Neural progenitor cell (in vitro differentiated cells): ENCODE results near the gene GNB1. TPM values are rescaled to one million over a fixed set of nuclear protein-coding genes. Genes with fewer than 3 reads are reported as not detected.

Source experiments
- DNase-seq: peaks from one replicate; pipeline ENCODE4 v3.0.0-alpha.2; 2016; ENCODE audit warnings: low spot score
- H2AFZ ChIP-seq: fragments of 200-600 bp; sonication (generic); replicated peaks from 2 replicates; pipeline ENCODE4 v1.6.1; 2016; ENCODE audit warnings: antibody characterized with exemption
- H3F3A ChIP-seq: fragments of 200-600 bp; sonication (generic); 2 replicates; pipeline ENCODE4 v1.6.1; 2016; ENCODE audit warnings: antibody characterized with exemption, low read depth
- H3K27ac ChIP-seq: fragments of 200-600 bp; sonication (generic); 2 replicates; pipeline ENCODE4 v1.5.1; 2016; ENCODE audit warnings: mild to moderate bottlenecking
- H3K27me3 ChIP-seq: fragments of 200-600 bp; sonication (generic); 2 replicates; pipeline ENCODE4 v1.6.1; 2016; ENCODE audit warnings: mild to moderate bottlenecking, moderate library complexity
- H3K36me3 ChIP-seq: fragments of 200-600 bp; sonication (generic); 2 replicates; pipeline ENCODE4 v1.5.1; 2016
- H3K4me1 ChIP-seq: fragments of 200-600 bp; sonication (generic); 2 replicates; pipeline ENCODE4 v1.6.1; 2016; ENCODE audit warnings: mixed run types
- H3K4me2 ChIP-seq: fragments of 200-600 bp; sonication (generic); 2 replicates; pipeline ENCODE4 v1.6.1; 2016
- H3K4me3 ChIP-seq: fragments of 200-600 bp; sonication (generic); 2 replicates; pipeline ENCODE4 v1.5.1; 2016
- H3K79me2 ChIP-seq: fragments of 200-600 bp; sonication (generic); 2 replicates; pipeline ENCODE4 v1.6.1; 2016; ENCODE audit warnings: low read depth
- H3K9ac ChIP-seq: fragments of 200-600 bp; sonication (generic); 2 replicates; pipeline ENCODE4 v1.6.1; 2016
- H3K9me3 ChIP-seq: fragments of 200-600 bp; sonication (generic); 2 replicates; pipeline ENCODE4 v1.5.1; 2016; ENCODE audit warnings: low read depth
- H4K20me1 ChIP-seq: fragments of 200-600 bp; sonication (generic); 2 replicates; pipeline ENCODE4 v1.6.1; 2016; ENCODE audit warnings: low read depth
- H3K27ac Mint-ChIP-seq: 3 replicates; pipeline ENCODE4 v1.8.0; 2021; ENCODE audit warnings: mixed read lengths
- H3K27me3 Mint-ChIP-seq: 2 replicates; pipeline ENCODE4 v1.8.0; 2022; ENCODE audit warnings: low read depth, mild to moderate bottlenecking, inconsistent platforms, moderate library complexity, mixed read lengths; ENCODE audit not compliant: insufficient read depth
- H3K36me3 Mint-ChIP-seq: 3 replicates; pipeline ENCODE4 v1.8.0; 2021; ENCODE audit warnings: mixed read lengths
- H3K4me1 Mint-ChIP-seq: 3 replicates; pipeline ENCODE4 v1.8.0; 2021; ENCODE audit warnings: mixed read lengths
- H3K4me3 Mint-ChIP-seq: 3 replicates; pipeline ENCODE4 v1.8.0; 2021; ENCODE audit warnings: mild to moderate bottlenecking, moderate library complexity, mixed read lengths
- H3K9me3 Mint-ChIP-seq: 3 replicates; pipeline ENCODE4 v1.8.0; 2020; ENCODE audit warnings: mixed read lengths
- EZH2 ChIP-seq: fragments of 200-600 bp; sonication (generic); IDR thresholded peaks from 2 replicates; pipeline ENCODE4 v1.6.1; 2017; ENCODE audit warnings: antibody characterized with exemption, mild to moderate bottlenecking, moderate library complexity
- EZH2phosphoT487 ChIP-seq: fragments of 200-600 bp; sonication (generic); IDR thresholded peaks from 2 replicates; pipeline ENCODE4 v1.6.1; 2017; ENCODE audit warnings: antibody characterized with exemption
- total RNA-seq: library from RNA; depleted of rRNA; stranded (reverse); fragments of >200 nt; gene quantifications from 2 replicates; pipeline ENCODE4 v1.2.3, GENCODE V29; 2015; ENCODE audit warnings: low replicate concordance
- TF ChIP-seq, protein P1 (sequence below): fragments of 200-600 bp; sonication (generic); IDR thresholded peaks from 2 replicates; pipeline ENCODE4 v1.5.1; 2017; ENCODE audit warnings: antibody characterized with exemption, mild to moderate bottlenecking

The GNB1 gene
- total RNA-seq, 1 donor from 2014 or later: 175 TPM

GRCh38 chr1:1758692-1759455 is 132.0 kb downstream of the GNB1 start:
- H3K27ac Mint-ChIP-seq: no peak overlapping the region
- Histone ChIP-seq H3K9me3 (no peaks in the 10 kb centered on the region), H3K4me1 (no peaks in the 10 kb centered on the region), H3K36me3 (no peaks in the 10 kb centered on the region), H3K9ac (no peak overlapping the region), H3K4me2 (no peak overlapping the region), H3K4me3 (no peak overlapping the region), H4K20me1 (peaks cover 12% of the 10 kb centered on the region), H3K27me3 (no peaks in the 10 kb centered on the region), H3K27ac (no peak overlapping the region), H3K79me2 (peaks cover 3% of the 10 kb centered on the region), H2AFZ (no peak overlapping the region), H3F3A (no peaks in the 10 kb centered on the region)
- TF ChIP-seq EZH2: no peak
- TF ChIP-seq EZH2phosphoT487: no peak
- TF ChIP-seq, protein P1, sequence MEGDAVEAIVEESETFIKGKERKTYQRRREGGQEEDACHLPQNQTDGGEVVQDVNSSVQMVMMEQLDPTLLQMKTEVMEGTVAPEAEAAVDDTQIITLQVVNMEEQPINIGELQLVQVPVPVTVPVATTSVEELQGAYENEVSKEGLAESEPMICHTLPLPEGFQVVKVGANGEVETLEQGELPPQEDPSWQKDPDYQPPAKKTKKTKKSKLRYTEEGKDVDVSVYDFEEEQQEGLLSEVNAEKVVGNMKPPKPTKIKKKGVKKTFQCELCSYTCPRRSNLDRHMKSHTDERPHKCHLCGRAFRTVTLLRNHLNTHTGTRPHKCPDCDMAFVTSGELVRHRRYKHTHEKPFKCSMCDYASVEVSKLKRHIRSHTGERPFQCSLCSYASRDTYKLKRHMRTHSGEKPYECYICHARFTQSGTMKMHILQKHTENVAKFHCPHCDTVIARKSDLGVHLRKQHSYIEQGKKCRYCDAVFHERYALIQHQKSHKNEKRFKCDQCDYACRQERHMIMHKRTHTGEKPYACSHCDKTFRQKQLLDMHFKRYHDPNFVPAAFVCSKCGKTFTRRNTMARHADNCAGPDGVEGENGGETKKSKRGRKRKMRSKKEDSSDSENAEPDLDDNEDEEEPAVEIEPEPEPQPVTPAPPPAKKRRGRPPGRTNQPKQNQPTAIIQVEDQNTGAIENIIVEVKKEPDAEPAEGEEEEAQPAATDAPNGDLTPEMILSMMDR: no peak
- H3K4me1 Mint-ChIP-seq: peaks cover 2% of the 10 kb centered on the region
- peaks cover 2% of the 10 kb centered on the region for H3K27me3 Mint-ChIP-seq
- no peak for DNase-seq
- no peak overlapping the region for H3K4me3 Mint-ChIP-seq
- H3K9me3 Mint-ChIP-seq: no peaks in the 10 kb centered on the region
- H3K36me3 Mint-ChIP-seq: peaks cover 16% of the 10 kb centered on the region

DNA sequence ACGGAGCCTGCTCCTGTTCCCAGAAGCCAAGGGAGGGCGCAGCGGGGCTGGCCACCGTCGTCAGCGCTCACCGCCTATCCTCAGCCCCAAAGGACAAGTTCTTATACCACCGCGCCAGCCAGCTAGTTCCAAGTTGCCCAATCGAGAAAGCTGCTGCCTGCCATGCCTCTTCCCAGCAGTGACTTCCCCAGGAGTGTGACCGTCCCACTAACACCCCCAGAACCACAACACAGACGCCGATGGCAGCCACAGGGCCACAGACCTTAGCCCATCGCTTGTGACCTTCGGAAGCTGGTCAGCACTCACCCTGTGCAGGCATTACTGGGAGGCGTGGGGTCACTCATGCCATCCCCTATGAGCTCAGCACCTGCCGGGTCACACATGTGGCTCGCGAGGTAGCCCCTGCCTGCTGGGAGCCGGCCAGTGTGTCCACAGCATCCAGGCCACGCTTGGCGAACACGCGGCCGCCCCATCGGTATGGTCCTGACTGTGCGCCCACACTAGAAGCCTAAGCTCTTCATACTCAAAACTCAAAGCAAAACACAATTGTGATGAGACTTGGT is 132.7 kb downstream of the GNB1 start:
- Histone ChIP-seq H3K9me3 (no peaks in the 10 kb centered on the region), H3K79me2 (no peaks in the 10 kb centered on the region), H2AFZ (no peak overlapping the region), H4K20me1 (peaks cover 12% of the 10 kb centered on the region), H3K27ac (no peak overlapping the region), H3F3A (no peaks in the 10 kb centered on the region), H3K36me3 (no peaks in the 10 kb centered on the region), H3K4me3 (no peak overlapping the region), H3K9ac (no peak overlapping the region), H3K4me2 (no peak overlapping the region), H3K27me3 (no peaks in the 10 kb centered on the region), H3K4me1 (no peaks in the 10 kb centered on the region)
- no peak overlapping the region for H3K4me3 Mint-ChIP-seq
- H3K27ac Mint-ChIP-seq: peak overlapping the region; percentile 76
- peaks cover 2% of the 10 kb centered on the region for H3K27me3 Mint-ChIP-seq
- DNase-seq: no peak
- TF ChIP-seq, protein P1: no peak
- TF ChIP-seq EZH2: no peak
- TF ChIP-seq EZH2phosphoT487: no peak
- H3K4me1 Mint-ChIP-seq: peaks cover 2% of the 10 kb centered on the region
- no peaks in the 10 kb centered on the region for H3K9me3 Mint-ChIP-seq
- H3K36me3 Mint-ChIP-seq: peaks cover 16% of the 10 kb centered on the region

- peaks cover 16% of the 10 kb centered on the region for H3K36me3 Mint-ChIP-seq
- H3K27ac Mint-ChIP-seq: peak overlapping the region; percentile 42
- H3K27me3 Mint-ChIP-seq: peaks cover 4% of the 10 kb centered on the region
- H3K9ac ChIP-seq: no peak overlapping the region
- H2AFZ ChIP-seq: no peak overlapping the region
- H3K27ac ChIP-seq: no peak overlapping the region
- no peaks in the 10 kb centered on the region for H3K9me3 Mint-ChIP-seq
- TF ChIP-seq, protein P1: no peak
- no peak for TF ChIP-seq EZH2
- TF ChIP-seq EZH2phosphoT487: no peak
- H3K4me1 ChIP-seq: no peaks in the 10 kb centered on the region
- no peak overlapping the region for H3K4me3 Mint-ChIP-seq
- H3K4me1 Mint-ChIP-seq: peaks cover 2% of the 10 kb centered on the region
- H3K4me3 ChIP-seq: no peak overlapping the region
- no peaks in the 10 kb centered on the region for H3K9me3 ChIP-seq
- H3K79me2 ChIP-seq: no peaks in the 10 kb centered on the region
- no peak for DNase-seq
- H3K27me3 ChIP-seq: no peaks in the 10 kb centered on the region
- peaks cover 12% of the 10 kb centered on the region for H4K20me1 ChIP-seq
- H3F3A ChIP-seq: no peaks in the 10 kb centered on the region
- no peak overlapping the region for H3K4me2 ChIP-seq
- H3K36me3 ChIP-seq: no peaks in the 10 kb centered on the region
Observed at GRCh38 chr1:1757422-1758058, 133.3 kb downstream of the GNB1 start.
